Body of pancreas (tissue), 4 donors: ENCODE data around the gene FAU. TPM values are rescaled to one million over a fixed set of nuclear protein-coding genes. Genes with fewer than 3 reads are reported as not detected.

ENCODE experiments used
- ATAC-seq: fragments of 150-250 bp; one replicate; pipeline ENCODE4 v1.9.1; 2016
- DNase-seq, 4 donors: peaks; one replicate each; pipeline ENCODE4 v3.0.0-alpha.2; 2019
- H3K27ac ChIP-seq, 4 donors: fragments of 200-600 bp; sonication (generic); 1 replicate in 3 of 4; 2 replicates in 1 of 4; pipeline versions ENCODE4 v1.5.1 to v1.6.1; 2016 to 2019; ENCODE audit warnings: mild to moderate bottlenecking in 1 of 4, mixed read lengths in 1 of 4, moderate library complexity in 1 of 4
- H3K27me3 ChIP-seq, 2 donors: fragments of 200-600 bp; sonication (generic); one replicate each; pipeline ENCODE4 v1.6.0; 2016; ENCODE audit warnings: mild to moderate bottlenecking in 1 of 2
- H3K36me3 ChIP-seq, 2 donors: fragments of 200-600 bp; sonication (generic); replicated peaks in 1 of 2; 2 replicates each; pipeline ENCODE4 v1.5.1; 2016; ENCODE audit warnings: low read depth in 2 of 2; ENCODE audit not compliant: insufficient read depth in 1 of 2
- H3K4me1 ChIP-seq: fragments of 200-600 bp; sonication (generic); one replicate; pipeline ENCODE4 v1.6.0; 2016
- H3K4me3 ChIP-seq, 2 donors: fragments of 200-600 bp; sonication (generic); 1 replicate in 1 of 2; 2 replicates in 1 of 2; pipeline ENCODE4 v1.5.1; 2016 to 2019
- H3K9me3 ChIP-seq, 3 donors: fragments of 200-600 bp; sonication (generic); 1 replicate in 2 of 3; 2 replicates in 1 of 3; pipeline ENCODE4 v1.5.1; 2016
- CTCF ChIP-seq, 7 experiments: fragments of 450-650 bp in 4 of 7; fragments of 200-600 bp in 3 of 7; sonication (generic) in 3 of 7; IDR thresholded peaks; one replicate each; pipeline ENCODE4 v1.5.1; 2016 to 2019; ENCODE audit warnings: antibody characterized with exemption in 7 of 7
- POLR2A ChIP-seq, 3 donors: fragments of 450-650 bp; IDR thresholded peaks; one replicate each; pipeline ENCODE4 v1.6.1; 2016; ENCODE audit warnings: antibody characterized with exemption in 3 of 3, mild to moderate bottlenecking in 2 of 3
- WGBS, 2 donors: methylation state at CpG; one replicate each; pipeline ENCODE4 v1.1.5; 2017; 5-methylcytosine and 5-hydroxymethylcytosine counted together
- intact Hi-C: fragments of 100-400 bp; cut with DNase I; formaldehyde crosslinking; loops from one replicate; pipeline ENCODE4 v1.15.1; 2023
- total RNA-seq, 2 donors: library from RNA; depleted of rRNA; stranded (reverse); fragments of >200 nt; gene quantifications; one replicate each; pipeline ENCODE4 v1.1.0, GENCODE V29; 2016

Gene FAU
- total RNA-seq, 2 donors from 2014 or later: 1,320 to 1,355 TPM

- Histone ChIP-seq H3K27ac (no peak overlapping the region), H3K27me3 (no peaks in the 10 kb centered on the region), H3K9me3 (no peaks in the 10 kb centered on the region), H3K36me3 (no peaks in the 10 kb centered on the region), H3K4me3 (no peak overlapping the region), H3K4me1 (peaks cover 9% of the 10 kb centered on the region)
- TF ChIP-seq POLR2A (IDR thresholded peaks at IDR 0.05) (no peak), CTCF (IDR thresholded peaks at IDR 0.05) (no peak)
- intact Hi-C loops: no loop called here
- DNase-seq (no peak), ATAC-seq (no peak)
- 71% methylated on average over 3 of the region's 3 CpGs for WGBS, 2 donors
Measured at GRCh38 chr11:65166893-65167292, 45.0 kb upstream of the FAU start.

- ATAC-seq (peak; percentile 53), DNase-seq (peak in 3 of 4 donors; percentile 28 to 39 (median 33))
- H3K4me3 ChIP-seq: no peak overlapping the region
- H3K9me3 ChIP-seq: no peaks in the 10 kb centered on the region
- 30 to 39% methylated on average over 31 of the region's 31 CpGs for WGBS, 2 donors
- no peaks in the 10 kb centered on the region for H3K27me3 ChIP-seq
- intact Hi-C loops: no loop called here
- no peaks in the 10 kb centered on the region for H3K36me3 ChIP-seq
- H3K27ac ChIP-seq: peak overlapping the region in 3 of 4 donors; percentile 25 to 43 (median 33)
- H3K4me1 ChIP-seq: peaks cover 9% of the 10 kb centered on the region
- TF ChIP-seq CTCF (IDR thresholded peaks at IDR 0.05) (no peak), POLR2A (IDR thresholded peaks at IDR 0.05) (no peak)
Measured at GRCh38 chr11:65165410-65166317, 43.7 kb upstream of the FAU start.

GRCh38 chr11:65163684-65164083 lies 41.8 kb upstream of the FAU start:
- no peak overlapping the region for H3K27ac ChIP-seq
- H3K4me1 ChIP-seq: peaks cover 9% of the 10 kb centered on the region
- TF ChIP-seq POLR2A (IDR thresholded peaks at IDR 0.05): no peak
- TF ChIP-seq CTCF (IDR thresholded peaks at IDR 0.05): no peak
- H3K4me3 ChIP-seq: no peak overlapping the region
- H3K9me3 ChIP-seq: no peaks in the 10 kb centered on the region
- WGBS, 2 donors: 82% methylated on average over 2 of the region's 2 CpGs
- intact Hi-C loops: no loop called here
- ATAC-seq (no peak), DNase-seq (no peak)
- H3K36me3 ChIP-seq: no peaks in the 10 kb centered on the region
- H3K27me3 ChIP-seq: no peaks in the 10 kb centered on the region

GRCh38 chr11:65160643-65161042 lies 38.7 kb upstream of the FAU start:
- Histone ChIP-seq H3K27ac (no peak overlapping the region), H3K9me3 (no peaks in the 10 kb centered on the region), H3K4me3 (no peak overlapping the region), H3K27me3 (no peaks in the 10 kb centered on the region), H3K36me3 (no peaks in the 10 kb centered on the region), H3K4me1 (peaks cover 4% of the 10 kb centered on the region)
- intact Hi-C loops: no loop called here
- TF ChIP-seq POLR2A (IDR thresholded peaks at IDR 0.05): no peak
- WGBS, 2 donors: 67 to 68% methylated on average over 3 of the region's 3 CpGs
- DNase-seq: no peak
- no peak for ATAC-seq

GRCh38 chr11:65159012-65159411 lies 37.1 kb upstream of the FAU start:
- WGBS, 2 donors: 58 to 65% methylated on average over 5 of the region's 5 CpGs
- ATAC-seq: no peak
- intact Hi-C loops: no loop called here

More at GRCh38 chr11:65159012-65159411, 37.1 kb upstream of the FAU start:
- DNase-seq: no peak
- no peak overlapping the region for H3K4me3 ChIP-seq
- no peak overlapping the region for H3K27ac ChIP-seq
- H3K36me3 ChIP-seq: no peaks in the 10 kb centered on the region
- TF ChIP-seq CTCF (IDR thresholded peaks at IDR 0.05): no peak
- TF ChIP-seq POLR2A (IDR thresholded peaks at IDR 0.05): no peak
- H3K9me3 ChIP-seq: no peaks in the 10 kb centered on the region
- H3K4me1 ChIP-seq: no peaks in the 10 kb centered on the region
- no peaks in the 10 kb centered on the region for H3K27me3 ChIP-seq
